Left ventricle myocardium inferior (tissue), 1 donor: ENCODE measurements around the gene GBP6. TPM values are rescaled to one million over a fixed set of nuclear protein-coding genes. Genes with fewer than 3 reads are reported as not detected.

Source experiments
- DNase-seq: peaks from one replicate; pipeline ENCODE4 v3.0.0-alpha.2; 2020
- H3K27ac ChIP-seq: fragments of 200-600 bp; replicated peaks from 2 replicates; pipeline ENCODE4 v1.8.0; 2021
- H3K27me3 ChIP-seq: fragments of 200-600 bp; 2 replicates; pipeline ENCODE4 v1.8.0; 2021; ENCODE audit warnings: low read depth
- H3K36me3 ChIP-seq: fragments of 200-600 bp; 2 replicates; pipeline ENCODE4 v1.8.0; 2021
- H3K4me1 ChIP-seq: fragments of 200-600 bp; 2 replicates; pipeline ENCODE4 v1.8.0; 2021
- H3K4me3 ChIP-seq: fragments of 200-600 bp; 2 replicates; pipeline ENCODE4 v1.8.0; 2021; ENCODE audit warnings: mild to moderate bottlenecking, moderate library complexity
- H3K9me3 ChIP-seq: fragments of 200-600 bp; replicated peaks from 2 replicates; pipeline ENCODE4 v1.8.0; 2021
- CTCF ChIP-seq: fragments of 200-600 bp; IDR thresholded peaks from 2 replicates; pipeline ENCODE4 v1.8.0; 2021; ENCODE audit warnings: antibody characterized with exemption, mild to moderate bottlenecking, borderline replicate concordance
- intact Hi-C: fragments of 100-400 bp; cut with micrococcal nuclease; formaldehyde crosslinking; loops from one replicate; pipeline ENCODE4 v1.11.0; 2022
- total RNA-seq: library from RNA; stranded (reverse); fragmentation: NEBNext Ultra II Directional; extraction: Animal tissue kit (Norgen Biotek cat#: 25700); gene quantifications from one replicate; pipeline ENCODE4 v1.2.1, GENCODE V29; 2021
- donor health status: DM: no; HTN: yes; CAD: no; lungs with severe emphysema.

Gene GBP6
- total RNA-seq, 1 donor from 2014 or later = 0.08 TPM

- H3K9me3 ChIP-seq = no peaks in the 10 kb centered on the region
- H3K27ac ChIP-seq = no peak overlapping the region
- no peaks in the 10 kb centered on the region for H3K27me3 ChIP-seq
- intact Hi-C loops = no loop called here
- no peaks in the 10 kb centered on the region for H3K36me3 ChIP-seq
- no peak overlapping the region for H3K4me3 ChIP-seq
- no peaks in the 10 kb centered on the region for H3K4me1 ChIP-seq
- DNase-seq = no peak
- no peak for TF ChIP-seq CTCF
Measured at GRCh38 chr1:89390707-89391106, 26.8 kb downstream of the GBP6 start.

- H3K27ac ChIP-seq = no peak overlapping the region
- no peak for DNase-seq
- no peak for TF ChIP-seq CTCF
- no peaks in the 10 kb centered on the region for H3K36me3 ChIP-seq
- no peaks in the 10 kb centered on the region for H3K27me3 ChIP-seq
- H3K4me1 ChIP-seq = no peaks in the 10 kb centered on the region
- intact Hi-C loops = no loop called here
- no peak overlapping the region for H3K4me3 ChIP-seq
- peaks cover 4% of the 10 kb centered on the region for H3K9me3 ChIP-seq
Measured at GRCh38 chr1:89391686-89392085, 27.8 kb downstream of the GBP6 start.

- TF ChIP-seq CTCF = no peak
- H3K9me3 ChIP-seq = peaks cover 25% of the 10 kb centered on the region
- no peaks in the 10 kb centered on the region for H3K36me3 ChIP-seq
- no peak overlapping the region for H3K4me3 ChIP-seq
- H3K27me3 ChIP-seq = no peaks in the 10 kb centered on the region
- no peak overlapping the region for H3K27ac ChIP-seq
- no peaks in the 10 kb centered on the region for H3K4me1 ChIP-seq
- intact Hi-C loops = no loop called here
- DNase-seq = no peak
Measured at GRCh38 chr1:89394851-89395250, 31.0 kb downstream of the GBP6 start.

GRCh38 chr1:89396902-89397301, 33.0 kb downstream of the GBP6 start:
- Histone ChIP-seq H3K36me3 (no peaks in the 10 kb centered on the region), H3K9me3 (peaks cover 31% of the 10 kb centered on the region), H3K27ac (no peak overlapping the region), H3K27me3 (no peaks in the 10 kb centered on the region), H3K4me3 (no peak overlapping the region), H3K4me1 (no peaks in the 10 kb centered on the region)
- no peak for DNase-seq
- intact Hi-C loops = no loop called here
- no peak for TF ChIP-seq CTCF

GRCh38 chr1:89405275-89405929, 41.5 kb downstream of the GBP6 start:
- peaks cover 11% of the 10 kb centered on the region for H3K4me1 ChIP-seq
- DNase-seq = no peak
- H3K9me3 ChIP-seq = peaks cover 6% of the 10 kb centered on the region
- TF ChIP-seq CTCF = peak; percentile 8
- no peak overlapping the region for H3K27ac ChIP-seq
- no peaks in the 10 kb centered on the region for H3K36me3 ChIP-seq
- intact Hi-C loops = no loop called here
- H3K4me3 ChIP-seq = no peak overlapping the region
- no peaks in the 10 kb centered on the region for H3K27me3 ChIP-seq
